ENCODE data around the gene GNB5.
"Not testable (repeated sequence)": the region's sequence is repeated elsewhere in the genome, so short reads cannot be mapped to it uniquely, and the experiment has no call there.

Gene GNB5

DNA sequence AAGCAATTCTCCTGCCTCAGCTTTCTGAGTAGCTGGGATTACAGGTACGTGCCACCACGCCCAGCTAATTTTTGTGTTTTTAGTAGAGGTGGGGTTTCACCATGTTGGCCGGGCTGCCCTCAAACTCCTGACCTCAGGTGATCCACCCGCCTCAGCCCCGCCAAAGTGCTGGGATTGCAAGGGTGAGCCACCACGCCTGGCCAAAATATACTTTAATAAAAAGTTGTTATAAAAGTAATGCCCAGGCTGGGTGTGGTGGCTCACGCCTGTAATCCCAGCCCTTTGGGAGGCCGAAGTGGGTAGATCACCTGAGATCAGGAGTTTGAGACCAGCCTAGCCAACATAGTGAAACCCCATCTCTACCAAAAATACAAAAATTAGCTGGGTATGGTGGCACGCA, 94.7 kb downstream of the GNB5 start:
- DNase-seq (ENCODE audit: low read depth in 2 of 2, low spot score in 1 of 2): not testable (repeated sequence)

GRCh38 chr15:52095597-52096262, 95.5 kb downstream of the GNB5 start:
- DNase-seq (ENCODE audit: low read depth in 2 of 2, low spot score in 1 of 2): no peak

GRCh38 chr15:52094811-52095584, 96.2 kb downstream of the GNB5 start:
- DNase-seq (ENCODE audit: low read depth in 2 of 2, low spot score in 1 of 2): no peak

DNA sequence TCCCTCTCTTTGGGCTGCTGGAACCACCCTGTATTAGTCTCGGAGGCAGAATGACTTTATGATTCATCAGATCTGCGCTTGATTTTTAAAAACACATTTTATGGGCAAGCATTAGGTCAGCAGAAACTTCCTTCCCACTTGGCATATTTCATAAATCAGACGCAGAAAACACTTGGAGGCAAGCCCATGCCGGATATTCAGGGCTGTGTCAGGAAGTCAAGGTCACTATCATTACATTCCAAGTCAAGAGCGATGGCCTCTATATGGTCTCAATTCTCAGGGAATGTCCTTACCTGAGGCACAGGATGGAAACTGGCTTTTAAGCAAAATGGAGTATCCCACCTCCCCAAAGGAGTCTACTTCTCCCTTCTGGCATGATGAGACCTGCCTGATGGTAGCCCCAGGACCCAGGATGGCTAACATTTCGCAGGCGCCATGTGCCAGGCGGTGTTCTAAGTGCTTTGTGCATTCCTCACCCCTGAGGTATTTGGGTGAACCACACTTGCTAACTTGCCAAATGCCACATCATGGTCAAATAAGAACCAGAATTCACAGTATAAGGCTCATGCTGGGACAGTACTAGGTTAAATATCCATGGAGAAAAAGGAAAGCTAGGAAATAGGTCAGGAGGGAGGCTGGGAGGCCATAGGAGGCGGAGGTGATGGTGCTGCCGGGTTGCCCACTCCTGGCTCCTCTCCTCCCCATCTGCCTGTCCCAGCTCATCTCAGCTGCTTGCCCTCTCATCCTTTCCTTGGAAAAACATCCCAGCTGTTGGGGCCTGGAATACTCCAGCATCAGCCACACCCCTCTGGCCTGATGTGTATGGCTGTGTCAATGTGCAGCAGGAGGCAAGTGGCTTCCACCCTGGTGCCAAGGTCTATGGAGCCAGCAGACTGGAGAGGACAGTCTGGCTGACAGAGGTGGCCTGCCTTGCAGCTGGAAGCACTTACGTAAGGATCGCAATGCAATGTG, 97.4 kb downstream of the GNB5 start:
- DNase-seq (ENCODE audit: low read depth in 2 of 2, low spot score in 1 of 2): no peak

DNA sequence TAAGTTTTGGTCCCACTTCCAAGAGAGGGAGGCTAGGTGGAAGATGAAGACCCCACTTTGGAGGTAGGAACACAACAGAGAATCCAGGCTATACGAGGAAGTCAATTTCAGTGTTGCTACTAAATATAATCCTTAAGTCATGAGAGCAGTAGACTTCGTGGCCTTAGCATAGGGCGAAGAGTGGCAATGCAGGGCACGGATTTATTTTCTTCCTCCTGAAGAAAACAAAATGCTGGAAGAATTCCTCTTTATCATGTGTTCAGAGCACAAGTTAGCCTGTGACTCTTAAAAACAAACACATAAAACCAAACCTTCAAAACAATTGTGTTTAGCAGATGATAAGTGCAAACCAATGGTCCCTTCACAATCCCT, 98.0 kb downstream of the GNB5 start:
- no peak for DNase-seq (ENCODE audit: low read depth in 2 of 2, low spot score in 1 of 2)

DNA sequence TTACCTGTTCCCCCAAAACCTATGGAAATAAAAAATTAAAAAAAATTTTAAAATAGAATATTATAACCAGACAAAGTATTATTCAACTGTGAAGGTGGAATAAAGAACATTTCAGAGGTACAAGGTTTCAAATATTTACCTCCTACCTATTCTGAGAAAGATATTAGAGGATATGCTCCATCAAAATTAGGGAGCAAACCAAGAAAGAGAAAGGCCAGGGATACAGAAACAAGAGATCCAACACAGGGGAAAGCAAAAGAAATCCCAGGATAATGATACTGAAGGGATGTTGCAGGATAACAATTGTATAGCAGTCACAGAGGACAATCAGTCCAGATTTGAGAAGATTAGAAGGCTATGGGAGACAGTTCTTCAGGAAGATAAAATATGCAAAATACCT, 101.0 kb downstream of the GNB5 start:
- no peak for DNase-seq (ENCODE audit: low read depth in 2 of 2, low spot score in 1 of 2)

- no peak for DNase-seq (ENCODE audit: low read depth in 2 of 2, low spot score in 1 of 2)
Observed at GRCh38 chr15:52086011-52086786, 105.0 kb downstream of the GNB5 start.

DNA sequence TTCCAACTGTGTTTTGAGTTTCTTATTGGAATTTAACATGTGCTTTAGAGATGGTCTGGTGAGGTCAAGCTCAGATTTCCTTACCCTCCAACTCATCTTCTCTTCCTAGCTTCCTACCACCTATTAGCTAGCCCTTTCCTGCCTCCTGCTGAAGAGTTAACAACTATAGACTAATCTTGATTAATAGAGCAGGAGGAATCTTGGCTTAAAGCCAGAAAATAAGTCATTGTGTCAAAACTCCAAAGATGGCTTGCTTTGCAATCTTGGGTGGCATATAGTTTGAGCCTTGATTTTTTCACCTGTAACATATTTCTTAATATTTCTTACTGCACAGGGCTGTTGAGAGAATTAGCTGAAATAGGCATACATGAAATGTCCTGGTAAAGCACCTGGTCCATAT, 105.9 kb downstream of the GNB5 start:
- no peak for DNase-seq (ENCODE audit: low read depth in 2 of 2, low spot score in 1 of 2)

- DNase-seq (ENCODE audit: low read depth in 2 of 2, low spot score in 1 of 2): no peak
Observed at GRCh38 chr15:52083603-52084002, 107.6 kb downstream of the GNB5 start.

GRCh38 chr15:52083037-52083359, 108.2 kb downstream of the GNB5 start:
- DNase-seq (ENCODE audit: low read depth in 2 of 2, low spot score in 1 of 2): not testable (repeated sequence)

GRCh38 chr15:52082197-52083036, 108.8 kb downstream of the GNB5 start:
- no peak for DNase-seq (ENCODE audit: low read depth in 2 of 2, low spot score in 1 of 2)

- DNase-seq (ENCODE audit: low read depth in 2 of 2, low spot score in 1 of 2): no peak
Observed at GRCh38 chr15:52080706-52081392, 110.3 kb downstream of the GNB5 start.

DNA sequence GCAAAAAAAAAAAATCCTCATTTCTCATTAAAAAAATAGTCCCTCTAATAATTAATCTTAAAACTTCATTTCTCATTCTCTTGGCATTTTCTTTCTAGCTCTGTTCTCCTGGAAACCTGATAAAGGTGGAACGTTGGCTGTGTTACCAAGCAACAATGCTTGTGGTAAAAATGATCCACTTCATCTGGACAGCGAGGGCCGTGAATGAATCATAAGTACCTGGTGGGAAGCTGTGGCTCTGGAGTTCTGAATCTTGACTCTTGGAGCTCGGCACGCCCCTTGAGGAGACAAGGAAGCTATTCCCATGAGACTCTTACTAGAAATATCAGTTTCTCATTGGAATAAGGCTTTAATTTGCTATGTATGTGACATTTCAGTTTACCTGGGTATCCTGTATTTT, 111.2 kb downstream of the GNB5 start:
- no peak for DNase-seq (ENCODE audit: low read depth in 2 of 2, low spot score in 1 of 2)

DNA sequence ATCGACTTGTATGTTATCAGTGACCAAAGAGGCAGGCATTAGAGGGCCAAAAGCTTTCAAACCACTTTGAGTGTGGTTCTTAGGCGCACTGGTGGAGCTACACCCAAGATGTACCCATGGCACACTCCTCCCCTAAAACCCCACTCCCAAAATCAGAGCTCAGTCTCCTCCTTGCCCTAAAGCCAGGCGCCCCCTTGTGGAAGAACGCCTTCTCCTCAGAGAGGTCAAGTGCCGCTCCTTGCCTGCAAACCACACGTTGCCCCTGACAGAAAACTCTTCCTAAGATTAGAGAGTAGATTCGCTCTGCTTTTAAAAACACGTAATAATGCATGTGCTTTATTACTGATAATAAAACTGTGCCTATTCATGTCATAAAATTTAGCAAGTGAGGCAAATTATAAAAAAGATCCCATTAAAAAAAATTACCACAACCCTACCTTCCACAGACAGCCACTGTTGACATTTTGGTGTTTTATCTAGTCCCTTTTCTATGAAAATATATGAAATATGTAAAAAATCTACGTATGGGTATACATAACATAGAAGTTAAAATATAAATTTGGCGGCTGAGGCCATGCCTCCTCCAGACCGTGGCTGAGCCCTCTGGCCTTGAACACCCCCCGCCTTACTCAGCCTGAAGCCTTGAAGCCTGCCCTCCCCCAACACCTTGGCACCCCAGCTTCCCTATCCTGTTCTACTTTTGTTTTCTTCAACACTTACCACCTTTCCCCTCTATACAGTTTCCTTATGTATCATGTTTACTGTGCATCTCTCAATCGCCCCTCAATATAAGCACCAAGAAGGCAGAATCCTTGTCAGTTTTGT, 112.1 kb downstream of the GNB5 start:
- DNase-seq (ENCODE audit: low read depth in 2 of 2, low spot score in 1 of 2): peak; percentile 68 to 71

DNA sequence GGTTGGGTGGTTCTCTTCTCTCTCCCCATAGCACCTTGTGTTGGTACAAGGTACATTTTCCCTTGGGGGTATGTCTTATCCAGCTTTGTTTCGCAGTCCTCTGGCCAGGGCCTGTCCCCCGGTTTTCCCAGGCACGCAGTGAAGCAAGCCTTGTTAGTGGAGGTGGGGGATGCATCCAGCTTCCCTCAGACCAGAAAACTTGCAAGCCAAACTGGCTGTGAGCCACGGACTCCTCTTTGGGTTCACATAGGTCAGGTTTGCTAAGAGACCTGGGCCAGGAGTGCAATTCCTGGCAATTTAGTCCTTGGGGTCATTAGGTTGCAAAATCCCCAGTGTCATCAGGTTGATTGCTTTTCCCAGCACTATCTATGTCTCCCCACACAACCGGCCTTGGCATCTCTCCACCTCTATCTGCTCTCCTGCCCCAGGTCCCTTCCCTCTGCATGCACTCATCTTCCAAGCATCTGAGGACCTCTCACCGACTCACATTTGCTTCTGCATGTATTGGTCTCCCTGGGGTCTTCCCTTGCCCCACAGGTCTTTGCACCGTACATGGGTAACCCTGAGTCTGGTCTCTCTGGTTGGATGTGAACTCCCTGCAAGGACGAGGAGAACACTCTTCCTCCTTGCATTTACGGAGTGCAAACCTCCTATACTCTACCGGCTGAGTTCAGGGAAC, 112.9 kb downstream of the GNB5 start:
- no peak for DNase-seq (ENCODE audit: low read depth in 2 of 2, low spot score in 1 of 2)

- no peak for DNase-seq (ENCODE audit: low read depth in 2 of 2, low spot score in 1 of 2)
Observed at GRCh38 chr15:52076889-52077781, 114.1 kb downstream of the GNB5 start.

DNA sequence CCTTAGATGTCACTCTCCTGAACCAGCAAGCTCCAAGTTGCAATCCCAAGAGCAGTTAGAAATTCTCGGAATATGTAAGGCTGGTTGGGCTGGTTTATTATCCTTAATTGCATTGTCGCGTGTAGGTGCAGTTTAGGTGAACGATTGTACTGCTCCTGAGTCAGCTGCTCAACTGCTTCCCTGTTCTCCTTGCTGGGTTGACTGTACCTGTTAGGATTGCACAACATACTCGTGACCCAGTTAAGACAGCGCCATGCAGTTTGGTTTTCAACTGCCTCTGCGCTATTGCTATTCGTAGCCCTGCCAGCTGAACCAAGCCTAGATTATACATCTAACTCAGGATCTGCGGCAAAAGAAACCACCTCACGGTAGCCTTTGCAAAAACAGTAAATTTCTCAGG, 119.6 kb downstream of the GNB5 start:
- DNase-seq (ENCODE audit: low read depth in 2 of 2, low spot score in 1 of 2): no peak

Data from stimulated activated CD8-positive, alpha-beta memory T cell treated with anti-CD3 and anti-CD28 coated beads, Interleukin-4, amount 100 ng/mL, for 1 hour (primary cell).